ENCODE measurements around the gene MALT1.
A peak's percentile ranks its signal among the peaks of the same experiment; 100 is the strongest.

MALT1 gene

DNA sequence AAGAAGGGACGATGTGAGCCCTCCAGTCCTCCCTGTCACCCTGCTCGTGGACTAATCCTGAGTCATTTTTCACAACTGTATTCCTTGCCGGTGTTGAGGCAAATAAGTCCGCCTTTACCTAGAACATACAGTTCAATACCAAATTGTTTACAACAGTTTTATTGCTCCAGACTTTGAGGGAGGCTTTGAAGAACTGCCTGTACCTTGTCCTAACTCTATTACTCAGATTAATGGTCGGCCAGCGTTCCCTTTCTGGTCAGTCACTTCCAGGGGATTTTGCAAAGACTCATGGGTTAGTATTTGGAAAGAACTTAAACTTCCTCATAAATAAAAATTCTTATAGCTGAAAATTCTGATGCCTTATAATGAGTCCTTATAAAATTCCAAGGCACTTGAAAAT, 108.3 kb downstream of the MALT1 start:
- DNase-seq = no peak

DNA sequence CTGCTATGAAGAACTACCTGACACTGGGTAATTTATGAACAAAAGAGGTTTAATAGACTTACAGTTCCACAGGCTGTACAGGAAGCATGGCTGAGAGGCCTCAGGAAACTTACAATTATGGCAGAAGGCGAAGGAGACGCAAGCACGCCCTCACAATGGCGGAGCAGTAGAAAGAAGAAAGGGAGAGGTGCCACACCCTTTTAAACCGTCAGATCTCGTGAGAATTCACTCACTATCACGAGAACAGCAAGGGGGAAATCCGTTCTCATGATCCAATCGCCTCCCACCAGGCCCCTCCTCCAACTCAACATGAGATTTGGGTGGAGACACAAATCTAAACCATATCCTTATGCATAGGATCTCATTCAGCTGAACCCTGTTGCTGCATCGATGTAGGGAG, 108.8 kb downstream of the MALT1 start:
- DNase-seq = no peak

DNA sequence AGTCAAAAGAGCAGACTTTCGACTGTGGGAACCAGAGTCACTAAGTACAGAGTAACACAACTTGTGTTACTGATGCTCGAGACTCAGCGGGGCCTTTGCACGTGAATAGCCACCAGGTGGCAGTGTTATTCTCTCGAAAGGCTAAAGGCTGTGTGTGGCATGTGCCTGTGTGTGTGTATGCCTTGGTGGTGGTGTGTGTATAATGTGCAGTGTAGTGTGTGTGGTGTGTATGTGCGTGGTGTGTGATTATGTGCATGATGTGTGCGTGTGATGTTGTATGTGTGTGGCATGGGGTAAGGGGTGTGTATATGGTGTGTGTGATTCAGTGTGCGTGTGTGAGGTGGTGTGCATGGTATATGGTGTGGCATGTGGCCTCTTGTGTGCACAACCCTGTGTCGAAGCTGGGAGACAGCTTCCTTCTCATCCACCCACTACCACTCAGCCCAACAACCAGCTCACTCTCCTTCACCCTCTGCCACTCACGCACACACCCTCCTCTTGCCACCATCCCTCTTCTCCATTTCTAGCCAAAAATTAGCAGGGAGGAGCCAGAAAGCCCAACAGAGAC, 110.4 kb downstream of the MALT1 start:
- DNase-seq = peak; percentile 27 to 44 (median 33)

DNA sequence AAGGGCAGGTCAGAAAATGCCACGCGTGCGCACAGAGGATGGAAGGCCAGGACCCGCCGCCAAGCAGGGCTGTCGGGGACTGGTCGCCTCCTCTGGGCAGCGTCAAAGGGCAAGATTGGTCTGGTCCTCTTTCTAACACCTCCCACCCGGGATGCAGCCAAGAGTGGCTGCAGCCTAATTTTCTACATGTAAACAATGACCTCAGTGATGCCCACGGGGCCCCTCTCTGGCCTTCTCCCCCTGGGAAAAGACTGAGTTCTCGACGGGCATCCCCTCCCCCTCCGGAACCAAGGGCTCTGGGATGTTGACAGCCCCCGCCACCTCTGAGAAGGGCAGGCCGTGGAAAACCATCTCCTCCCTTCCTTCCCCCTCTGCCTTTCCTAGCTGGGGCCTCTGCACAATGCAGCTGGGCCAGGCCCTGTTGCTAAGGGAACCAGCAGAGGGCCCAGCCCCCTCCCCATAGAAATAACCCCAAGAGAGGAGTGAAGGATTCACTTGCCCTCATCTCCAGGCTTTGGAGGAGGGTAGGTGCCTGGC, 113.4 kb downstream of the MALT1 start:
- no peak for DNase-seq

DNA sequence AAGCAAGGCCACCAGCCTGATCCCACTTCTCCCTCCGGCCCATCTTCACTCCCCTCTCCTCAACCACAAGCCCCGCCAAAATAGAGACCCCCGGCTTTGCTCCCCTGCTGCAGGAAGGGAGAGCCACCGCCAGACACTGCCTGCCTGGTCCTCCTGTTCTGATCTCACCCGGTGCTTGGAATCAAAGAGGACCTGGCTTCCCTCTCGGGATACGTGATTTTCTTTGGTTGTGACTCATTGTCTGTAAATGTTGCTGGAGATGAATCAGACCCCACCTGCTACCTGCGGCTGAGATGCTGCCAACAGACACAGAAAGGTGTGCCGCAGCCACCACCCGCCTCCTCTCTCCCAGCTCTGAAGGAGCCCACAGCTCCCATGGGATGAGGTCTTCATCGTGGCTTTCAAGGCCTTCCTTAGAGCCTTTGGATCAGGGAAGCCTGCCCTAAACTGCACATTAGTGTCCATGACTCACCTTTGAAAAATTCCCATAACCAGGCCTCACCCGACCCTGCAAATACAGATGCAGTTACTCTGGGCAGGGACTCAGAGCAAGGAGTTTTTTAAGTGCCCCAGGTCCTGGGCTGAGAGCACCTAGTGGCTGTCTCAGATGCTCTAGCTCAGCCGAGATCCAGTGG, 114.0 kb downstream of the MALT1 start:
- no peak for DNase-seq

DNA sequence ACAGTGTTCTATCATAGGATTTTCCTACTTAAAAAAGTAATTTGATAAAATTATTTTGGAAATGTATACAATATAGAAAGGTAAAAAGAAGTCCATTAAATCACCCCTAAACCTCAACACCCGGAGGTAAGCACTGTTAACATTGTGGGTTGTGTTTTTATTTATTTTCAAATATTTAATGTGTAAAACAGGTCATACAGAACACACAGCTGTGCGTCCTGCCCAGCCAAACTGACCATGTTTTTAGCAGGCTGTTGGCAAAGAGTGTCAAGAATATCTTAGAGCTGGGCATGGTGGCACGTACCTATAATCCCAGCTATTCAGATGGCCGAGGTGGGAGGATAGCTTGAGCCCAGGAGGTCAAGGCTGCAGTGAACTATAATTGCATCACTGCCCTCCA, 114.6 kb downstream of the MALT1 start:
- DNase-seq = no peak

DNA sequence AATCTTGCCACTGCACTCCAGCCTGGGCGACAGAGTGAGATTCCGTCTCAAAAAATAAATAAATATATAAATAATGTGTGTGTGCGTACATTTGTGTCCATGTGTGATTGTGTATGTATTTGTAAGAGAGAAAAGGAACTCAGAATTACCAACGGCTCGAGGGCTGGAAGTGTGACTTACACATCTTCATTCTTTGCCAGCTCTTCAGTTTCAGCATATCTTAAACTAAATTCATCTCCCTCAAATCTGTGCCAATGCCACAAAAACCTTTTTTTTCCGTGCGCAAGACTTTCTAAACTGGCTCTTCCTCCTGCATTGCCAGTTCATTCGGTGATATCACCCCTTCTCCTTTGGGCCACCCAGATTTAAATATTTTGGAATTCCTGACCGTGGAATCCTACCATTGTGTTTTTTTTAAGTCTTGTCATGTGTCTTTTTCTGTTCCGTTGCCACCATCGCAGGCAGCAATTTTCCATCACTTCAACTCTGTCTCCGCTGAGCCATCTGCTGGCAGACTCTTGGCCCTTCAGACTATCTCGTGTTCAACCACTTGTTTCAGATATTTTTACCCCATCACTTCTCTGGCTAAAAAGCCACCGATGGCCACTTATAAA, 116.4 kb downstream of the MALT1 start:
- no peak for DNase-seq

DNA sequence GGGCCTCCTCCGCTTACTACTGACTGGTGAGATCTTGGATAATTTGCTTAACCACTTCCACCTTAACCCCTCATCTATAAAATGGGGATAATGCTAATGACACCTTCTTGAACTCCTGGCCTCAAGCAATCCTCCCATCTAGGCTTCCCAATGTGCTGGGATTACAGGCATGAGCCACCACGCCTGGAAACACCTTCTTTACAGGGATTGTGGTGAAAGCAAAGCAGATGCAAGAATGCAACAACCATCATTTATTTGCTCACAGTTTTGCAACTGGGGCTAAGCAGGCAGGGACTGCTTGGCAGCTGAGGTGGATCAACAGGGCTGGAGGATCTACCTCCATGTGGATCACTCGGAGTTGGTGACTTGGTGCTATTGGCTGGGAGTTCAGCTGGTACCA, 117.2 kb downstream of the MALT1 start:
- DNase-seq = no peak

DNA sequence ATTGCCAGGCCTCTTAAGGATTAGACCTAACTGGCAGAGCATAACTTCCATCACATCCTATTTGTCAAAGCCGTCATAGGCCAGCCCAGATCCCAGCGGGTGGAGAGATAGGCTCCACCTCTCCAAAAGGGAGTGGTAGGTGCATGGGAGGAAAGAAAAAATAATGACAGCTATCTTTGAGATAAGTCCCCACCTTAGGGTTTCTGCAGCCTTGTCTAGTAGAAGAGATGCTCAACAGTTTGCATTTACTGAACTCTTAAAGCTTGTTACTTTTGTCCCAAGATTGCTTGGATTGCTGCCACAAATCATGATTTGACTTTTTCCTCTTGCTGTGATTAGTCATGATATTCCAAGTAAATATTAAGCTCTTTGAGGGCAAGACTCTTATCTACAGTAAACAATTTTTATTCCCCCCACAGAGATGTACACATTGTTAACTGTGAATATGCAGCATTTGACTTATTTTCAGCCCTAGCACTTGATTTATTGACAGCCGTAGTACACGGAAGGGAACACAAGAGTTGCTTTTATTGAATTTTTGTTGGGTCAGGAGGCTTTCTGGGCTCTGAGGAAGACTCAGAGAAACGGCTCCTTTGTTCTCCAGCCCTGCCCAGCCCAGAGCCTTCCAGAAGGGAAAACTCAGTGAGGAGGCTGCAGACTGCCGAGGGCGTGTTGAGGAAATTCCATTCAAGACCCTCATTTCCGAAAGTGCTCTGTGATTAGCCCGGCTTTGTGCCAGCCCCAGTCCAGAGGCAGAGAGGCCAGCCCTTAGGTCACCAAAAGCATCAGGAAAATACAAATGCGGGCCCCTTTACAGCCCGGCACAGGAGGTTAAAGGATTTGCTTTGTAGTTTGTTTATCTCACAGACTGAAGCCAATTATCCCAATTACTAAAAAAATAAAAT, 118.0 kb downstream of the MALT1 start:
- DNase-seq = no peak

DNA sequence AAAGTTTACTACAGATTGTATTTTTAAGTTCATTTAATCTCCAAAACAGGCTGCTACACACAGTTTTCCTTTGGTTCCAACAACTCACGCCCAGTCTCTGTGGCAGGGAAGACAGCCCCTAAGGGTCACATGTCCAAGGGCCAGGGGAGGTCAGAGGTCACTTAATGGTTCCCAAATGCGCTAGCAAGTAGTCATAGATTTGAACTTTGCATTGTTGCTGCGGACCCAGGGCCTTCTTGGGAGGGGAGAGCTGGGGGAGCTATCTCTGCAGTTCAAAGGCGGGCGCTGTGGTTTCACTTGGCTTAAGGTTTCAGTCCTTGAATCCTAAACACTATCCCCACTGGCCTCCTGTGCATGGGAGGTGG, 118.6 kb downstream of the MALT1 start:
- no peak for DNase-seq

DNA sequence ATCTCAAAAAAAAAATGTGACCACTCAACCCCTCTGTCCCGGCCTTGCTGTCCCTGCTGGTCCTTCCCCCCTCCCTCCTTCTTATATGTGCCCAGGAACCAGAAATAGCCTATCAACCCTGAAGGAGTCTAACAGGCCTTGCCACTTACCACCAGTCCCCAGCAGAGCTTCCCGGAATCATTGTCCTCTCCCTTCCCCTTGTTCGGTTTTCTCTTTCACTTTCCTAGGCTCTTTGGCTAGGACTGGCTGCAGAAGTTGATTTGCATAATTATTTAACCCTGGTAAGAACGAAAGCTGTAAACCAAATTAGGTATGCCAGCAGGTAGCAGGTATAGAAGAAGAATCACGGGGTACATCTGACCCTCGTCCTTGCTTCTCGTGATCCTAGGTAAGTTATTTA, 120.8 kb downstream of the MALT1 start:
- no peak for DNase-seq

DNA sequence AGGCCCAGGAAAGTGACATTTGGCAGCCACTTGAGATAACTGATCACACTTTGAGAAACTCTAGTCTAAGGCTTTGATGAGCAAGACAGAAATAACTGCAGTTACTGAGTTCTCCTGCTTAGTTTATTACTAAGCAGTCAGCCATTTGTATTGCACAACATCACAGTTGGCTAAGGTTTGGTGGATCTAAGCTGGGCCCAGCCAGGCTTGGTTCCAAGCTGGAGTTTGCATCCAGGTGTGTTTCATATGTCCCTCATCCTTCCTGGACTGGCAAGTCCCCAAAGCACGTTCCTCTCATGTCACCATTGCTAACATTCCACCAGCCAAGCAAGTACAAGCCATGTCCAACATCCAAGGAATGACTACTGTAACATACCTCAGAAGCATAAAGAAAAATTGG, 122.1 kb downstream of the MALT1 start:
- DNase-seq = no peak

DNA sequence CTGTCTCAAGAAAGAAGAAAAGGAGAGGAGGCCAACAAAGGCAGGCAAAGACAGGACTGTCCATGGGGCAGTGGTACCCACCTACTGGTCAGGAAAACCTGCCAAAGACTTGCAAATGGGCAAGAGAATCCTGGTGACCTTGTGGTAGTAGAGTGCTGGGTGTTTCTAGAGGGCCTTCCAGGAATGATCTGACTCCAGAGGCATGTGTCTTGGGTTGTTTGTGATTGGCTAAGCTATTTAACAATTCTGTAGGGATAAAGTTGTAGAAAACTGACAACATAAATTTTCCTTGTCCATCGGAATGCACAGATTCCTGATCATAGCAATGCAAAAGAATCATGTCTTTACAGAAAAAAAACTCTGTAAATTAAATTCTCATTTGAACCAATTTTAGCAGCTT, 125.0 kb downstream of the MALT1 start:
- no peak for DNase-seq

DNA sequence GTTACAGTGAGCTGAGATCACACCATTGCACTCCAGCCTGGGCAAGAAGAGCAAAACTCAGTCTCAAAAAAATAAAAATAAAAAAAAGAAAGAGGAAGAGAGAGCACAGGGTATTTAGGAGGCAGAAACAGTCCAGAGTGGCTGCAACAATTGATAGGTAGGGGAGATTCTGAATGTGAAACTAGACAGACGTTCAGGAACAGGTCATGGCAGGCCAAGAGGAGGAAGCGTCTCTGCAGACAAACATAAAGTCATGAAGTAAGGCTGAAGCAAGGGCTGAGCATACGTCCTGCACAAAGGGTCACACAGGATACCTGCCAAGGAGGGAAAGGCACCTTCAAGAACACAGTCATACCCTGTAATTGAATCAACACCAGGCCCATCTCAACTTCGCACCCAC, 129.3 kb downstream of the MALT1 start:
- DNase-seq = no peak

DNA sequence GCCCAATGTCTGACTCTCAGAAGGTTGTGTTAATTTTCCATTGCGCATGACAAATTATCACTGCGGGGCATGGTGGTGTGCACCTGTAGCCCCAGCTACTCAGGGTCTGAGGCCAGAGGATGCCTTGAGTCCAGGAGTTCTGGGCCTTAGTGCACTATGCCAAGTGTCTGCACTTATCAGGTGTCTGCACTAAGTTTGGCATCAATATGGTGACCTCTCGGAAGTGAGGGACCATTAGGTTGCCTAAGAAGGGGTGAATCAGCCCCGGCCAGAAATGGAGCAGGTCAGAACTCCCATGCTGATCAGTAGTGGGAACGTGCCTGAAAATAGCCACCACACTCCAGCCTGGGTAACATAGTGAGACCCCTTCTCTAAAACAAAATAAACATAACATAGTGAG, 131.7 kb downstream of the MALT1 start:
- no peak for DNase-seq

DNA sequence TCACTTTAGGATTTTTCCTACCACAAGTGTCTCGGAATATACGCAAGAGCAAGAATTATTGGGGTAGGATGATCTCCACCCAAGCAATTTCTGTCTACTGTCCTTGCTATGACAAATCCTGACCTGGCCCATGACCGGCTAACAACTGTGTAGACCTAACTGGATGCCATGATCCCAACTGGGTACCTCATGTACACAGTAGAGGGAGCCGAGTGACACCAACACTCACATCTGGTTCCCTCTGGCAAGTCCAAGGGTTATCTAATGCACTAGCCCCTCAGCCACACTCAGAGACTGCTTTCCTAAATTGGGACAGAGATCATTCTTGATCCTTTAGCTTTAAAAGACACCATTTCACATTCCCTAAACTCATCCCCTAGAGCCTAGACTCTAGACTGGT, 132.7 kb downstream of the MALT1 start:
- DNase-seq = no peak

Data from activated CD4-positive, CD25-positive, alpha-beta regulatory T cell (primary cell).